ENCODE data around the gene DNAH2.

DNA sequence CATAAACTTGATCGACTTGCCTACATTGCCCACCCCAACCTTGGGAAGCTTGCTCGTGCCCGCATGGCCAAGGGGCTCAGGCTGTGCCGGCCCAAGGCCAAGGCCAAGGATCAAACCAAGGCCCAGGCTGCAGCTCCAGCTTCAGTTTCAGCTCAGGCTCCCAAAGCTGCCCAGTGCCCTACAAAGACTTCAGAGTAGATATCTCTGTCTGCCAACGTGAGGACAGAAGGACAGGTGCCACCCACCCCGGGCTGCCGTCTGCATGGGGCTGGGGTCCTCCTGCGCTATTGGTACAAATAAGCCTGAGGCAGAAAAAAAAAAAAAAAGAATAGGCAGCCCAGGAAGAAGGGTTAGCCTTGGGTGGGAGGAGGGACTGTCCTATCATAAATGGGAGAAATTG is 37.1 kb downstream of the DNAH2 start:
- TF ChIP-seq, protein P1, sequence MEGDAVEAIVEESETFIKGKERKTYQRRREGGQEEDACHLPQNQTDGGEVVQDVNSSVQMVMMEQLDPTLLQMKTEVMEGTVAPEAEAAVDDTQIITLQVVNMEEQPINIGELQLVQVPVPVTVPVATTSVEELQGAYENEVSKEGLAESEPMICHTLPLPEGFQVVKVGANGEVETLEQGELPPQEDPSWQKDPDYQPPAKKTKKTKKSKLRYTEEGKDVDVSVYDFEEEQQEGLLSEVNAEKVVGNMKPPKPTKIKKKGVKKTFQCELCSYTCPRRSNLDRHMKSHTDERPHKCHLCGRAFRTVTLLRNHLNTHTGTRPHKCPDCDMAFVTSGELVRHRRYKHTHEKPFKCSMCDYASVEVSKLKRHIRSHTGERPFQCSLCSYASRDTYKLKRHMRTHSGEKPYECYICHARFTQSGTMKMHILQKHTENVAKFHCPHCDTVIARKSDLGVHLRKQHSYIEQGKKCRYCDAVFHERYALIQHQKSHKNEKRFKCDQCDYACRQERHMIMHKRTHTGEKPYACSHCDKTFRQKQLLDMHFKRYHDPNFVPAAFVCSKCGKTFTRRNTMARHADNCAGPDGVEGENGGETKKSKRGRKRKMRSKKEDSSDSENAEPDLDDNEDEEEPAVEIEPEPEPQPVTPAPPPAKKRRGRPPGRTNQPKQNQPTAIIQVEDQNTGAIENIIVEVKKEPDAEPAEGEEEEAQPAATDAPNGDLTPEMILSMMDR (IDR thresholded peaks at IDR 0.05; ENCODE audit: poor library complexity) = no peak
- no peak for TF ChIP-seq EZH2phosphoT487 (IDR thresholded peaks at IDR 0.05; ENCODE audit: low read depth, severe bottlenecking, unreplicated experiment)
- no peak for TF ChIP-seq EZH2 (IDR thresholded peaks at IDR 0.05; ENCODE audit: borderline replicate concordance)

All from hepatocyte (in vitro differentiated cells).